ENCODE measurements around the gene GRIK5.

DNA sequence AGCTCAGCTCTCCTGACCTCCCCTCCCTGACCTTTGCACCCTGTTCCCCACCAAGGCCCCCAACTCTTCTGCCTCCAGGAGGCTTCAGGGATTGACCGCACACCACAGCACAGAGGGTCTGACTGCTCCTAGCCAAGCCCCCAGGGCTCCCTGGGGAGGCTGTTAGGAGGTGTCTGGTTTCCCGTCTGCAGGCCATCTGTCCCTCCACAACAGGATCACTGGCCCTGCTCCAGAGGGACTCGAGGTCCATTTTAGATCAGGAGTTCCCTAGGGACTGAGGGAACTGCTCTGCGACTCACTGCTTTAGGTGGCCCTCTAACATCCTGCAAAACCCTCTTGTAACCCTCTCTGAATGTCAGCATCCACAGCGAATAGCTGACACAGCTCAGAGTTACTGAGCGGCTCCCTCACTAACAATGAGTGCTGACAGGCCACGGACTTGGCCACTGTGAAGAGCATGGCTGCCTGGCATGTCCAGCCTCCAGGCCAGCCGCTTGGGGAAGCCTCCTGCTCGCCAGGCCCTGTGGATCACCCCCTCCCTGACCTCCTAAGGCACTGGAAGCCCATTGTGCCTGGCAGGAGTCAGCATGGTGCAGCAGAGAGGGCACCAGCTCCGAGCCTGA is 17.7 kb downstream of the GRIK5 start:
- no peak for TF ChIP-seq CTCF (conservative IDR thresholded peaks at IDR 0.05; ENCODE audit: low read length)
- no peak for TF ChIP-seq EZH2phosphoT487 (IDR thresholded peaks at IDR 0.05; ENCODE audit: borderline replicate concordance, low read depth, low read length)

All from OCI-LY7 (cell line).